Placental epithelial cell (primary cell): ENCODE results near the gene PHEX. TPM values are rescaled to one million over a fixed set of nuclear protein-coding genes. Genes with fewer than 3 reads are reported as not detected.

Experiments
- total RNA-seq: library from RNA; depleted of rRNA; stranded (reverse); fragments of >200 nt; gene quantifications from 2 replicates; pipeline ENCODE4 v1.2.3, GENCODE V29; 2012

Gene PHEX
- total RNA-seq = 0.65 and 1.2 TPM in 2 replicates

DNA sequence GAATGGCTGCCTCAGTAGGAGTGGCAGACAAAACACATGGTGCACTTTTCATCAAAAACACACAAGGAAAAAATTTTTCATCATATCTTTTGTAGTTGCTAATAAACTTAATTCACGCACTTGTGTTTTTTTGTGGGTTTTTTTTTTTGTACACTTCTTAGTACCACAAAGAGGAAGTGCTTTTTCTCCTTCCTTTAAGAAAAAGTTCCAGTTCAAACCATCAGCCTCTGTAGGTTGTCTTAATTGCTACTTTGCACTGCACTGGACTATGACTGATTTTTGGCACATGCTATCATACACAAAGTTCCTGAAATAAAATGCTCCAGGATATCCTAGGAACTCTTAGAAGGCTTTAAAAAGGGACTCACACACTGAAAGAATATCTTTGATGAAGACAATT lies at the start of gene PHEX:
Gene PHEX (plus strand): TSS at position 242 of the 400 bp plus-strand sequence. CDS start 681 bp downstream, outside the sequence.

GRCh38 chrX:22272613-22273012 lies 240.5 kb downstream of the PHEX start, which contains the start of gene CBLL2:
TSS of gene CBLL2 (plus strand) at chrX:22272913. CDS start at chrX:22272992, 79 bp downstream.

Other genes starting within 250 kb of the PHEX start
- 5.1 and 8.8 TPM in 2 replicates for gene MBTPS2, start 192.7 kb upstream of the PHEX start, total RNA-seq
- gene YY2, start 176.3 kb upstream of the PHEX start, total RNA-seq = 0.98 and 1.6 TPM in 2 replicates
- 141 and 221 TPM in 2 replicates for gene SMS, start 91.6 kb upstream of the PHEX start, total RNA-seq
- gene CBLL2, start 240.6 kb downstream of the PHEX start, total RNA-seq = not detected in 2 replicates